Hepatocyte (in vitro differentiated cells): ENCODE data around the gene KAT2B. TPM values are rescaled to one million over a fixed set of nuclear protein-coding genes. Genes with fewer than 3 reads are reported as not detected.

Source experiments
- DNase-seq: peaks from one replicate; pipeline ENCODE4 v3.0.0-alpha.2; 2016; ENCODE audit warnings: low spot score
- H2AFZ ChIP-seq: fragments of 200-600 bp; sonication (generic); 2 replicates; pipeline ENCODE4 v1.6.0; 2016; ENCODE audit warnings: antibody characterized with exemption, mild to moderate bottlenecking
- H3K27ac ChIP-seq: fragments of 200-600 bp; sonication (generic); 2 replicates; pipeline ENCODE4 v1.5.1; 2016; ENCODE audit warnings: mild to moderate bottlenecking
- H3K27me3 ChIP-seq: fragments of 200-600 bp; sonication (generic); 2 replicates; pipeline ENCODE4 v1.6.1; 2016
- H3K36me3 ChIP-seq: fragments of 200-600 bp; sonication (generic); replicated peaks from 2 replicates; pipeline ENCODE4 v1.5.1; 2016; ENCODE audit warnings: low read depth; ENCODE audit not compliant: insufficient read depth
- H3K4me1 ChIP-seq: fragments of 200-600 bp; sonication (generic); 2 replicates; pipeline ENCODE4 v1.5.1; 2016; ENCODE audit warnings: mild to moderate bottlenecking, moderate library complexity; ENCODE audit not compliant: insufficient read depth
- H3K4me2 ChIP-seq: fragments of 200-600 bp; sonication (generic); 2 replicates; pipeline ENCODE4 v1.6.0; 2016
- H3K4me3 ChIP-seq: fragments of 200-600 bp; sonication (generic); 2 replicates; pipeline ENCODE4 v1.5.1; 2016; ENCODE audit warnings: mild to moderate bottlenecking
- H3K79me2 ChIP-seq: fragments of 200-600 bp; sonication (generic); 2 replicates; pipeline ENCODE4 v1.6.0; 2017; ENCODE audit warnings: mild to moderate bottlenecking
- H3K9me2 ChIP-seq: fragments of 200-600 bp; sonication (generic); replicated peaks from 2 replicates; pipeline ENCODE4 v1.6.0; 2017; ENCODE audit warnings: mild to moderate bottlenecking; ENCODE audit not compliant: insufficient read depth
- H3K9me3 ChIP-seq: fragments of 200-600 bp; sonication (generic); 2 replicates; pipeline ENCODE4 v1.5.1; 2016; ENCODE audit warnings: low read depth, mild to moderate bottlenecking
- H4K20me1 ChIP-seq: fragments of 200-600 bp; sonication (generic); 2 replicates; pipeline ENCODE4 v1.6.0; 2016; ENCODE audit warnings: mild to moderate bottlenecking; ENCODE audit not compliant: insufficient read depth, poor library complexity, severe bottlenecking
- CTCF ChIP-seq: fragments of 200-600 bp; sonication (generic); IDR thresholded peaks from 2 replicates; pipeline ENCODE4 v1.5.1; 2016; ENCODE audit warnings: antibody characterized with exemption, mild to moderate bottlenecking; ENCODE audit not compliant: poor library complexity
- EZH2 ChIP-seq: fragments of 200-600 bp; sonication (generic); IDR thresholded peaks from 2 replicates; pipeline ENCODE4 v1.6.1; 2016; ENCODE audit warnings: antibody characterized with exemption, mild to moderate bottlenecking, borderline replicate concordance
- EZH2phosphoT487 ChIP-seq: fragments of 200-600 bp; sonication (generic); IDR thresholded peaks from one replicate; pipeline ENCODE4 v1.6.1; 2018; ENCODE audit warnings: antibody characterized with exemption, mild to moderate bottlenecking, low read depth, moderate library complexity; ENCODE audit not compliant: unreplicated experiment, severe bottlenecking
- WGBS: methylation state at CpG from one replicate; pipeline ENCODE4 v1.1.6; 2016; ENCODE audit warnings: low lambda C conversion rate; ENCODE audit errors: missing lambda C conversion rate; 5-methylcytosine and 5-hydroxymethylcytosine counted together
- polyA plus RNA-seq: library from polyadenylated mRNA; unstranded; fragments of >200 nt; fragmentation: Nextera tagmentation; extraction: Ambion mirVana; gene quantifications from 2 replicates; pipeline ENCODE4 v1.2.1, GENCODE V29; 2016
- total RNA-seq: library from RNA; depleted of rRNA; stranded (reverse); fragments of >200 nt; gene quantifications from 2 replicates; pipeline ENCODE4 v1.2.3, GENCODE V29; 2014

The KAT2B gene
- total and polyA plus RNA-seq, 2 experiments from 2014 or later: 11.7 to 13.3 TPM

DNA sequence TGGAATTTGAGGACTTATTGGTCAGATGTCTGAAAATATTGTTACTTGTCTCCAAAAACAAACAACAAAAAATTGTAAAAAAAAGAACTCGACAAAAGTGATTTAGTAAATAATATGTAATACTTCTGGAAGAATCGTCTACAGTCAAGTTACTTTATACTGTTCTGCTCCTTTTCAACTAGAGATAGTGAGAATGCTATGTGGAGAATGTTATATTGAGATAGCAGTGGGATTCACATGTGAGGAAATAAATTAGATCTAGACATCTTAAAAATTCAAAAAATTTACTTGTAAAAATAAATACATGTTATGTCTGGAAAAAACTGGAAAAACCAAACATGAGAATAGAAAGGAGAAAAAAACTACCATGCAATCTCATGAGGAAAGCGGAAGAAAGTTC lies 80.8 kb downstream of the KAT2B start:
- TF ChIP-seq CTCF (no peak), EZH2phosphoT487 (no peak), EZH2 (no peak)
- Histone ChIP-seq H4K20me1 (no peaks in the 10 kb centered on the region), H3K27me3 (no peaks in the 10 kb centered on the region), H3K4me3 (no peak overlapping the region), H3K79me2 (no peaks in the 10 kb centered on the region), H3K9me2 (no peaks in the 10 kb centered on the region), H3K36me3 (no peaks in the 10 kb centered on the region), H2AFZ (no peak overlapping the region), H3K4me2 (no peak overlapping the region), H3K9me3 (no peaks in the 10 kb centered on the region), H3K27ac (no peak overlapping the region), H3K4me1 (no peaks in the 10 kb centered on the region)
- WGBS: 79% methylated on average over 3 of the region's 3 CpGs
- no peak for DNase-seq

DNA sequence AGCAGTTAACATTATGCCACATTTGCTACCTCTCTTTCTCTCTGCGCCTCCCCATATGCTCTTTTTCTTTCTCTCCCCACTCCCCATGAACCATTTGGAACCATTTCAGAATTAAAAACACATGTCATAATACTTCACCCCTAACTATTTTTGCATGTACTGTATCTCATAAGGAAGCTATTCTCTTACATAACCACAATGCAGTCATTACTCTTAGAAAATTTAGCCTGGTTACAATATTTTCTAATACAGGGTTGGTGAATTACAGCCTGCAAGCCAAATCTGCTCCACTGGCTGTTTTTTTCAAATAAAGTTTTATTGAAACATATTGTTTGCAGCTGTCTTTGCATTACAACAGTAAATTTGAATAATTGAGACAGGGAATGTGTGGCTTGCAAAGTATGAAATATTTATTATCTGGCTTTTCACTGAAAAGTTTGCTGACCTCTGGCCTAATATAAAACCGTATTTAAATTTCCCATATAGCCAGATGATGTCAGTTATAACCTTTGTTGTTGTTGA lies 82.9 kb downstream of the KAT2B start:
- no peaks in the 10 kb centered on the region for H3K9me2 ChIP-seq
- no peak overlapping the region for H3K27ac ChIP-seq
- no peak for TF ChIP-seq CTCF
- no peaks in the 10 kb centered on the region for H4K20me1 ChIP-seq
- H3K9me3 ChIP-seq: no peaks in the 10 kb centered on the region
- no peaks in the 10 kb centered on the region for H3K36me3 ChIP-seq
- H3K4me3 ChIP-seq: no peak overlapping the region
- no peaks in the 10 kb centered on the region for H3K4me1 ChIP-seq
- no peak overlapping the region for H3K4me2 ChIP-seq
- WGBS: 72% methylated on average over 2 of the region's 2 CpGs
- no peaks in the 10 kb centered on the region for H3K27me3 ChIP-seq
- DNase-seq: no peak
- no peak overlapping the region for H2AFZ ChIP-seq
- no peaks in the 10 kb centered on the region for H3K79me2 ChIP-seq

DNA sequence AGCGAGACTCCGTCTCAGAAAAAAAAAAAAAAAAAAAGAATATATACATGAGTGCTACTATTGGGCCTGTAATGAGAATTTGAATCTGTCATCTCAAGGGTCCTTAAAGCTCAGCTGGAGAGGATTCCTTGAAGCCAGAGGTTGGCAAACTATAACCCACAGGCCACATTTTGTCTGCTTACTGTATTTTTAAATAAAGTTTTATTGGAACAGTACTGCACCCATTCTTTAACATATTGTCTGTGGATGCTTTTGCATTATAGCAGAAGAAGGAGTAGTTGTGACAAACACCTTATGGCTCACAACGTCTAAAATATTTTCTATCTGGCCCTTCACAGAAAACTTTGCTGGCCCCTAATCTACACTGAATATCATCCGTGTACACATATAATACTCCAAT lies 85.0 kb downstream of the KAT2B start:
- WGBS: 98% methylated on average over 4 of the region's 4 CpGs
- Histone ChIP-seq H3K4me3 (no peak overlapping the region), H3K79me2 (no peaks in the 10 kb centered on the region), H3K36me3 (no peaks in the 10 kb centered on the region), H3K4me1 (no peaks in the 10 kb centered on the region), H2AFZ (no peak overlapping the region), H4K20me1 (no peaks in the 10 kb centered on the region), H3K9me2 (no peaks in the 10 kb centered on the region), H3K9me3 (no peaks in the 10 kb centered on the region), H3K27ac (no peak overlapping the region), H3K27me3 (no peaks in the 10 kb centered on the region), H3K4me2 (no peak overlapping the region)
- TF ChIP-seq EZH2phosphoT487 (no peak), EZH2 (no peak)
- DNase-seq: no peak

GRCh38 chr3:20125897-20126296 lies 85.7 kb downstream of the KAT2B start:
- WGBS: 97% methylated on average over 10 of the region's 10 CpGs
- no peaks in the 10 kb centered on the region for H3K9me2 ChIP-seq
- H4K20me1 ChIP-seq: no peaks in the 10 kb centered on the region
- no peak overlapping the region for H3K4me2 ChIP-seq
- no peak for DNase-seq
- no peaks in the 10 kb centered on the region for H3K4me1 ChIP-seq
- TF ChIP-seq EZH2phosphoT487 (no peak), CTCF (no peak), EZH2 (no peak)
- no peak overlapping the region for H3K27ac ChIP-seq
- H3K9me3 ChIP-seq: no peaks in the 10 kb centered on the region
- no peaks in the 10 kb centered on the region for H3K27me3 ChIP-seq
- H2AFZ ChIP-seq: no peak overlapping the region
- H3K79me2 ChIP-seq: no peaks in the 10 kb centered on the region
- H3K36me3 ChIP-seq: no peaks in the 10 kb centered on the region
- H3K4me3 ChIP-seq: no peak overlapping the region
